ENCODE measurements around the gene STKLD1. TPM values are rescaled to one million over a fixed set of nuclear protein-coding genes. Genes with fewer than 3 reads are reported as not detected.

Gene STKLD1
- total RNA-seq: not detected in 2 replicates

GRCh38 chr9:133375724-133376654 lies at the start of gene STKLD1, which contains the start of gene SURF4:
TSS of gene STKLD1 (plus strand) at chr9:133376366. CDS start at chr9:133376474, 108 bp downstream.
TSS of gene SURF4 (minus strand) at chr9:133376060. CDS start at chr9:133375969, 91 bp downstream.

GRCh38 chr9:133335924-133336811 lies 40.0 kb upstream of the STKLD1 start, which contains the start of gene SURF6:
TSS of gene SURF6 (minus strand) at chr9:133336188. CDS start at chr9:133336132, 56 bp downstream.

GRCh38 chr9:133347985-133348717 lies 28.0 kb upstream of the STKLD1 start, which contains the start of the genes MED22 and RPL7A:
TSS of gene MED22 (minus strand) at chr9:133348131. CDS start at chr9:133346662, 1,469 bp downstream.
TSS of gene RPL7A (plus strand) at chr9:133348218. CDS start at chr9:133348244, 26 bp downstream.

GRCh38 chr9:133356391-133357091 lies 19.6 kb upstream of the STKLD1 start, which contains the start of the genes SURF1 and SURF2:
TSS of gene SURF1 (minus strand) at chr9:133356487. CDS start at chr9:133356453, 34 bp downstream.
TSS of gene SURF2 (plus strand) at chr9:133356550. CDS start at chr9:133356593, 43 bp downstream.

GRCh38 chr9:133417541-133418461 lies 41.6 kb downstream of the STKLD1 start, which contains the start of gene REXO4:
TSS of gene REXO4 (minus strand) at chr9:133418010. CDS start at chr9:133417844, 166 bp downstream.

GRCh38 chr9:133421615-133422542 lies 45.7 kb downstream of the STKLD1 start, which contains the start of gene ADAMTS13:
TSS of gene ADAMTS13 (plus strand) at chr9:133422367. CDS start at chr9:133422444, 77 bp downstream.

Other genes starting within 250 kb of the STKLD1 start
- gene GBGT1, start 212.5 kb upstream of the STKLD1 start, total RNA-seq: 4.1 and 6.3 TPM in 2 replicates
- gene OBP2B, start 167.1 kb upstream of the STKLD1 start, total RNA-seq: not detected in 2 replicates
- not detected in 2 replicates for gene ABO, start 101.2 kb upstream of the STKLD1 start, total RNA-seq
- gene SURF6, start 40.2 kb upstream of the STKLD1 start, total RNA-seq: 14.3 and 23.1 TPM in 2 replicates
- 20.7 and 30.9 TPM in 2 replicates for gene MED22, start 28.2 kb upstream of the STKLD1 start, total RNA-seq
- gene RPL7A, start 28.1 kb upstream of the STKLD1 start, total RNA-seq: 2,808 and 3,173 TPM in 2 replicates
- 24.5 and 26.9 TPM in 2 replicates for gene SURF1, start 19.9 kb upstream of the STKLD1 start, total RNA-seq
- 8.7 and 27.4 TPM in 2 replicates for gene SURF2, start 19.8 kb upstream of the STKLD1 start, total RNA-seq
- 391 and 461 TPM in 2 replicates for gene SURF4, start 306 bp upstream of the STKLD1 start, total RNA-seq
- gene REXO4, start 41.6 kb downstream of the STKLD1 start, total RNA-seq: 17.9 and 25.1 TPM in 2 replicates
- 1.4 and 1.5 TPM in 2 replicates for gene ADAMTS13, start 46.0 kb downstream of the STKLD1 start, total RNA-seq
- 4.2 and 9.9 TPM in 2 replicates for gene CACFD1, start 83.6 kb downstream of the STKLD1 start, total RNA-seq
- gene SLC2A6, start 102.7 kb downstream of the STKLD1 start, total RNA-seq: 50.4 and 66.9 TPM in 2 replicates
- gene MYMK, start 148.6 kb downstream of the STKLD1 start, total RNA-seq: not detected in 2 replicates
- 52.5 and 53.6 TPM in 2 replicates for gene ADAMTSL2, start 158.3 kb downstream of the STKLD1 start, total RNA-seq
- 4.4 and 4.5 TPM in 2 replicates for gene FAM163B, start 233.0 kb downstream of the STKLD1 start, total RNA-seq

Measured in cardiac atrium fibroblast (primary cell).